ENCODE data around the gene SPG11.

Gene SPG11

GRCh38 chr15:44595656-44596510, 67.6 kb downstream of the SPG11 start:
- no peak overlapping the region for H3K4me3 ChIP-seq (ENCODE audit: low read depth, low read length)
- peak; percentile 26 for DNase-seq (ENCODE audit: low read depth)
- no peak for TF ChIP-seq CTCF (IDR thresholded peaks at IDR 0.05; ENCODE audit: insufficient read depth, low read depth, low read length, missing control alignments)

DNA sequence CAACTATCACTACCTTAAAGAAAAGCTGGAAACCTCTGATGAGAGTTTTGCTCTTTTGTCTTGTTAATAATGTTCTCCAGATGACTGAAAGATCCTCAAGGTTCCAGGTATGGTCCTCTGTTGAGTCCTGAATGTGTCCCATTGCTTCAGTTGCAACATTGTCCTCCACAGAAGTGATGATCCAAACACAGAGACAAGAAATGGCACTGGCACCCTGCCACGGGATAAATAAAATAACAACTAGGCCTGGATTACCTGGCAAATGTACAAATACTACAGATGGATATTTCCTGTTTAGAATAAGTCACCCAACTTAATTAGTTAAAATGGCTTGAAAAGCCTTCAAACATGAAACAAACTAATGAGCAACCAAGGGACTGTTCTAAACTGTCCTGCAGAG, 68.2 kb downstream of the SPG11 start:
- no peak for TF ChIP-seq CTCF (IDR thresholded peaks at IDR 0.05; ENCODE audit: insufficient read depth, low read depth, low read length, missing control alignments)

DNA sequence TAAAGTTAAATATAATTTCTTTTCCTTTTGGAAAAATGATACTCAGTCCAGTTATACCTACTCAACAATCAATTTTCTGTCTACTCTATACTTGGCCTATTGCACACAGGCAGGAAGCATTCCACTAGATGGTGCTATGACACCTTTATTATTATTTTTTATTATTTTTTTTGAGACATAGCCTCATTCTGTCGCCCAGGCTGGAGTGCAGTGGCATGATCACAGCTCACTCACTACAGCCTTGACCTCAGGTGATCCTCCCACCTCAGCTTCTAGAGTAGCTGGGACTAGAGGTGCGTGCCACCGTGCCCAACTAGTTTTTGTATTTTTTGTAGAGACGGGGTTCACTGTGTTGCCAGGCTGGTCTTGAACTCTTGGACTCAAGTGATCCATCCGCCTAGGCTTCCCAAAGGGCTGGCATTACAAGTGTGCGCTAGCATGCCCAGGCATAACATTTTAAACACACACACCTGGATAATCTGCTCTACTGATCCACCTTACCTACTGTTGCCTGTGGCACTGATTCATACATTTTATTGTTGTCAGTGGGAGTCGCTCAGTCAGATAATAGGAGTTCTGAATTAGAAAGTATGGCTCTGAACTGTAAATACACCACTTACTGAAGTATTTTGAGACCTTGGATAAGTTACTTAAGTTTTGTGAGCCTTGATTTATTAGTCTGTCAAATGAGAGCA, 70.3 kb downstream of the SPG11 start:
- TF ChIP-seq CTCF (IDR thresholded peaks at IDR 0.05; ENCODE audit: insufficient read depth, low read depth, low read length, missing control alignments), result peak; percentile 35
- DNase-seq (ENCODE audit: low read depth), result peak; percentile 30
- no peak overlapping the region for H3K4me3 ChIP-seq (ENCODE audit: low read depth, low read length)

More for the DNA sequence above, 68.2 kb downstream of the SPG11 start:
- no peak for DNase-seq (ENCODE audit: low read depth)
- no peak overlapping the region for H3K4me3 ChIP-seq (ENCODE audit: low read depth, low read length)

- no peak overlapping the region for H3K4me3 ChIP-seq (ENCODE audit: low read depth, low read length)
- no peak for DNase-seq (ENCODE audit: low read depth)
Observed at GRCh38 chr15:44591326-44591725, 72.1 kb downstream of the SPG11 start.

DNA sequence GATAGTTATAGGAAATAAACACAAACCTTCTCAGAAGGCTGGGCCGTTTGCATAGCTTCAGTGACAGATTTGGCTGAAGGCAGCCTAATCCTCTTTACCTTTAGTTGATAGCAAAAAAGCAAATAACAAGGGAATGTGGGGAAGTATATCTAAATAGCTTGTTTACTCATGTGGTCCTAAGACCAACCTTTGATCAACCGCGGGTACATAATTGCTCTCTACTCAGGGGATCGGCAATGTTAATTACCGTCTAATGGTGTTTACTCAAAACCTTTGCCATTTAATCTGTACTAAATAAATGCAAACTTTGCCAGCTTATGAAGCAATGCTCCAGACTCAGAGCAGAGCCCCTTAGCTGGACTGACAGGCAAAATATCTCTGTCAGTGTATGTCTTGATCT, 74.9 kb downstream of the SPG11 start:
- no peak overlapping the region for H3K4me3 ChIP-seq (ENCODE audit: low read depth, low read length)
- DNase-seq (ENCODE audit: low read depth), result no peak
- no peak for TF ChIP-seq CTCF (IDR thresholded peaks at IDR 0.05; ENCODE audit: insufficient read depth, low read depth, low read length, missing control alignments)

More at GRCh38 chr15:44591326-44591725, 72.1 kb downstream of the SPG11 start:
- TF ChIP-seq CTCF (IDR thresholded peaks at IDR 0.05; ENCODE audit: insufficient read depth, low read depth, low read length, missing control alignments), result no peak

DNA sequence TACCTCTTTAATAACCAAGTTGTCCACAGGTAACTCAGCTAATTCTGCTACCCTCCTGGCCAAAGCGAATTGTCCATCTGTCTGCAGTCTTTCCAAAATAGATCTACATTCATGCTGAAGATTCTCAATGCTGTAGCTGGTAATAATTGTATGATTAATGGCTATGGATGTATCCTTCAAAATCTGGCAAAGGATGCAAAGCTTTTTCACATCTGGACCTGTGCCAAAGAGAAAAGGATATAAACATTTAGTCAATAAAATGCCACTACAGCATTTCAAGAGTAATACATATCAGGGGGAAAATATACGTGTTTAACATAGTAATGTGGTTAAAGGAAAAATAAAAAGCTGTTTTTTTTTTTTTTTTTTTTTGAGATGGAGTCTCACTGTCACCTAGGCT, 77.8 kb downstream of the SPG11 start:
- H3K4me3 ChIP-seq (ENCODE audit: low read depth, low read length), result no peak overlapping the region
- no peak for DNase-seq (ENCODE audit: low read depth)
- no peak for TF ChIP-seq CTCF (IDR thresholded peaks at IDR 0.05; ENCODE audit: insufficient read depth, low read depth, low read length, missing control alignments)

Measured in GM12865 (cell line).